ENCODE data around the gene SRCAP. TPM values are rescaled to one million over a fixed set of nuclear protein-coding genes. Genes with fewer than 3 reads are reported as not detected.
"Not testable (repeated sequence)": the region's sequence is repeated elsewhere in the genome, so short reads cannot be mapped to it uniquely, and the experiment has no call there.

The SRCAP gene
- total RNA-seq, 4 donors from 2014 or later = 17.2 to 42.6 (median 31.0) TPM

GRCh38 chr16:30700491-30700890 lies 1.5 kb downstream of the SRCAP start:
- TF ChIP-seq, protein P1, sequence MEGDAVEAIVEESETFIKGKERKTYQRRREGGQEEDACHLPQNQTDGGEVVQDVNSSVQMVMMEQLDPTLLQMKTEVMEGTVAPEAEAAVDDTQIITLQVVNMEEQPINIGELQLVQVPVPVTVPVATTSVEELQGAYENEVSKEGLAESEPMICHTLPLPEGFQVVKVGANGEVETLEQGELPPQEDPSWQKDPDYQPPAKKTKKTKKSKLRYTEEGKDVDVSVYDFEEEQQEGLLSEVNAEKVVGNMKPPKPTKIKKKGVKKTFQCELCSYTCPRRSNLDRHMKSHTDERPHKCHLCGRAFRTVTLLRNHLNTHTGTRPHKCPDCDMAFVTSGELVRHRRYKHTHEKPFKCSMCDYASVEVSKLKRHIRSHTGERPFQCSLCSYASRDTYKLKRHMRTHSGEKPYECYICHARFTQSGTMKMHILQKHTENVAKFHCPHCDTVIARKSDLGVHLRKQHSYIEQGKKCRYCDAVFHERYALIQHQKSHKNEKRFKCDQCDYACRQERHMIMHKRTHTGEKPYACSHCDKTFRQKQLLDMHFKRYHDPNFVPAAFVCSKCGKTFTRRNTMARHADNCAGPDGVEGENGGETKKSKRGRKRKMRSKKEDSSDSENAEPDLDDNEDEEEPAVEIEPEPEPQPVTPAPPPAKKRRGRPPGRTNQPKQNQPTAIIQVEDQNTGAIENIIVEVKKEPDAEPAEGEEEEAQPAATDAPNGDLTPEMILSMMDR (IDR thresholded peaks at IDR 0.05) = no peak
- TF ChIP-seq EP300 (IDR thresholded peaks at IDR 0.05) (no peak), POLR2A (IDR thresholded peaks at IDR 0.05) (no peak)
- H3K4me3 ChIP-seq = no peak overlapping the region
- H3K9me3 ChIP-seq = no peaks in the 10 kb centered on the region
- WGBS, 2 donors = 21 to 49% methylated on average over 9 of the region's 9 CpGs
- no peaks in the 10 kb centered on the region for H3K27me3 ChIP-seq
- H3K27ac ChIP-seq = no peak overlapping the region
- H3K4me1 ChIP-seq = peaks cover 7 to 31% (median 19%) of the 10 kb centered on the region in 4 donors
- DNase-seq (ENCODE audit: low spot score in 2 of 2) = no peak
- H3K36me3 ChIP-seq = peaks cover 8 to 57% (median 22%) of the 10 kb centered on the region in 3 donors

DNA sequence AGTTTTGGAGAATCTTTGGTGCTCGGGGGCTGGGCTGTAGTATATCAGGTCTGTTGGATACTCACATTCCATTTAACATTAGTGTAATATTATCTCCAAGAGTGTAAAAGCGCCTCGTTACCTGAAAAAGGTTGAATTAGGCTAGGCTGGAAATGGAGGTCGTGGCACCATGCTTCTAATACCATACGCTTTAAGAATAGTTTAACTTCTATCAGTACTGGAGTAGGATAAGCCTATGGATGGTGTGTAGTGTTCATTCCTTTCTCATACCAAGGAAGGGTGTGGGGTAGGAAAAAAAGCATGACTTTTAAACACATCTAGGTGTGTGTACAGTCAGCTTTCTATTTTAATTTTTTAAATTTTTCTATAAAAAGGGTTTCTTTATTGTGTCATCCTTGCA lies 2.0 kb downstream of the SRCAP start:
- TF ChIP-seq, protein P1 (IDR thresholded peaks at IDR 0.05) = no peak
- no peak for TF ChIP-seq EP300 (IDR thresholded peaks at IDR 0.05)
- no peak for TF ChIP-seq POLR2A (IDR thresholded peaks at IDR 0.05)
- no peak overlapping the region for H3K27ac ChIP-seq
- DNase-seq (ENCODE audit: low spot score in 2 of 2) = no peak
- peaks cover 7 to 31% (median 19%) of the 10 kb centered on the region in 4 donors for H3K4me1 ChIP-seq
- 79 to 85% methylated on average over 5 of the region's 5 CpGs for WGBS, 2 donors
- H3K36me3 ChIP-seq = peaks cover 8 to 62% (median 27%) of the 10 kb centered on the region in 3 donors
- H3K27me3 ChIP-seq = no peaks in the 10 kb centered on the region
- H3K9me3 ChIP-seq = no peaks in the 10 kb centered on the region
- H3K4me3 ChIP-seq = no peak overlapping the region

- H3K36me3 ChIP-seq = peaks cover 11 to 83% (median 46%) of the 10 kb centered on the region in 3 donors
- H3K9me3 ChIP-seq; DNase-seq (ENCODE audit: low spot score in 2 of 2); H3K4me3 ChIP-seq; H3K27ac ChIP-seq; H3K27me3 ChIP-seq: not testable (repeated sequence)
- peaks cover 7 to 23% (median 15%) of the 10 kb centered on the region in 4 donors for H3K4me1 ChIP-seq
- 90% methylated on average over 12 of the region's 12 CpGs for WGBS, 2 donors
These were observed 4.1 kb downstream of the SRCAP start for GRCh38 chr16:30703071-30703470.

DNA sequence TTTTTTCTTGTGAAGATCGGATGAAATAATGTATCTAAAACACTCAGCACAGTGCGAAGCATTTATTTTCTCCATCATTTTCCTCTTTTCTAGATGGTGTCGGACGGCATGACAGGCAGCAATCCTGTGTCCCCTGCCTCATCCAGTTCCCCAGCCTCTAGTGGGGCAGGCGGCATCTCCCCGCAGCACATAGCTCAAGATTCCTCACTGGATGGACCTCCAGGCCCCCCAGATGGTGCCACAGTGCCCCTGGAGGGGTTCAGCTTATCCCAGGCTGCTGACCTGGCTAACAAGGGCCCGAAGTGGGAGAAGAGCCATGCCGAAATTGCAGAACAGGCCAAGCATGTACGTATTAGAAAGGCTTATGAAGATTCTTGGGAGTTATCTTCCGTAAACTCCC lies 5.0 kb downstream of the SRCAP start:
- Histone ChIP-seq H3K27me3 (peaks cover 0 to 2% of the 10 kb centered on the region in 2 donors), H3K4me3 (no peak overlapping the region), H3K9me3 (no peaks in the 10 kb centered on the region), H3K27ac (no peak overlapping the region), H3K36me3 (peaks cover 11 to 92% (median 46%) of the 10 kb centered on the region in 3 donors), H3K4me1 (peaks cover 7 to 23% (median 15%) of the 10 kb centered on the region in 4 donors)
- no peak for DNase-seq (ENCODE audit: low spot score in 2 of 2)
- 95 to 96% methylated on average over 10 of the region's 10 CpGs for WGBS, 2 donors
- TF ChIP-seq POLR2A (IDR thresholded peaks at IDR 0.05) (no peak), EP300 (IDR thresholded peaks at IDR 0.05) (no peak)
- TF ChIP-seq, protein P1 (IDR thresholded peaks at IDR 0.05) = no peak

DNA sequence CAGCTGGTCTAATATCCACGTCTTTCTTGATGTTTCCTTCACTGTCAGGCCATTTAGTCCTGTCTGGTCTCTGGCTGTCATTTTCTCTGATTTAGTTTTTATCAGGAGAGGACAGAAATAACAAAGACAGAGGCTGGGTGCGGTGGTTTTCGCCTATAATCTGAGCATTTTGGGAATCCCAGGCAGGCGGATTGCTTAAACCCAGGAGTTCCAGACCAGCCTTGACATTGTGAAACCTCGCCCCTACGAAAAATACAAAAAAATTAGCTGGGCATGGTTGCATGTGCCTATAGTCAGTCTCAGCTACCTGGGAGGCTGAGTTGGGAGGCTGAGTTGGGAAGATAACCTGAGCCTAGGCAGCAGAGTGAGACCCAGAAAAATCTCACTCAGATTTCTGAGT lies 7.1 kb downstream of the SRCAP start:
- no peak for DNase-seq (ENCODE audit: low spot score in 2 of 2)
- no peaks in the 10 kb centered on the region for H3K9me3 ChIP-seq
- H3K27ac ChIP-seq = no peak overlapping the region
- TF ChIP-seq, protein P1 (IDR thresholded peaks at IDR 0.05) = no peak
- TF ChIP-seq EP300 (IDR thresholded peaks at IDR 0.05) = no peak
- TF ChIP-seq POLR2A (IDR thresholded peaks at IDR 0.05) = no peak
- peaks cover 8 to 100% (median 62%) of the 10 kb centered on the region in 3 donors for H3K36me3 ChIP-seq
- H3K4me3 ChIP-seq = no peak overlapping the region
- peaks cover 0 to 4% (median 0%) of the 10 kb centered on the region in 4 donors for H3K4me1 ChIP-seq
- peaks cover 0 to 2% of the 10 kb centered on the region in 2 donors for H3K27me3 ChIP-seq
- WGBS, 2 donors = 94 to 96% methylated on average over 6 of the region's 6 CpGs

- no peak for DNase-seq (ENCODE audit: low spot score in 2 of 2)
- no peaks in the 10 kb centered on the region for H3K9me3 ChIP-seq
- TF ChIP-seq POLR2A (IDR thresholded peaks at IDR 0.05) (no peak), EP300 (IDR thresholded peaks at IDR 0.05) (no peak)
- TF ChIP-seq, protein P1 (IDR thresholded peaks at IDR 0.05) = no peak
- H3K27me3 ChIP-seq = peaks cover 0 to 2% of the 10 kb centered on the region in 2 donors
- no peak overlapping the region for H3K4me3 ChIP-seq
- peaks cover 5 to 100% (median 63%) of the 10 kb centered on the region in 3 donors for H3K36me3 ChIP-seq
- WGBS, 2 donors = 88 to 95% methylated on average over 4 of the region's 4 CpGs
- H3K4me1 ChIP-seq = peaks cover 0 to 4% (median 0%) of the 10 kb centered on the region in 4 donors
- no peak overlapping the region for H3K27ac ChIP-seq
These were observed 12.0 kb downstream of the SRCAP start for GRCh38 chr16:30710971-30711370.
